ENCODE measurements around the gene TRPM2.

TRPM2 gene

DNA sequence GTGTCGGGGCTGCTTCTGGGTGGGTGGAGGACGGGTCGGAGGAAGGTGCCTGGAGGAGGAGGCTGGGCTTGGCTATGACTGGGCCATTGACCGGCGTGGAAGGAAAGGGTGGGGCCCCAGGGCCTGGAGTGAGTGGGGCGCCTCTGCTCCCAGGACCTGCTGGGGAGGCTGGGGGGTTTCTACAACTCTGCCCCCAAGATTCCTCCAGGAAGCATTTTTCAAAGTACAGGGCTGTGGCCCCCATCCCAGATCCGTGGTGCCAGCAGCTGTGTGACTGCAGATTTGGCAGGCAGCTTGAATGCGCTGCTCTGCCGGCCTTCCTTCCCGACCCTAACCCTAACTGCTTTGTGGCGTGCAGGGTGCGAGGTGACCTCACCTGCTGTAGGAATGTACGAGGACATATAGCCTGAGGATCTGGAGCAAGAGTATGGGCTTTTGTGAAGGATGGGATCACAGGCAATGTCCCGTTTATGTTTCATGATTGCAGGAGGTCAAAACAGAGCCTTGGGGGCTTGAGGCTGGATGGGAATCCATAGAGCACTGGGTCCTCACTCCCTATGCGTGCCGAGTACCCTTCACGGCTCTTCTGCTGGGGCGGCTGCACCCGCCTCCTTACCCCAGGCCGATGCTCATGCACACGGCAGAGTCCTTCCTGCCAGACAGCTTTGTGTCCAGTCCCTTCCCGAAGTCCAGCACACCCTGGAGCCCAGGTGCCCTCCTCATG, 24.7 kb downstream of the TRPM2 start:
- Histone ChIP-seq H3K4me3 (no peak overlapping the region), H3K27ac (no peak overlapping the region)
- TF ChIP-seq CTCF (IDR thresholded peaks at IDR 0.05) = no peak
- DNase-seq (ENCODE audit: low spot score) = peak; percentile 55

DNA sequence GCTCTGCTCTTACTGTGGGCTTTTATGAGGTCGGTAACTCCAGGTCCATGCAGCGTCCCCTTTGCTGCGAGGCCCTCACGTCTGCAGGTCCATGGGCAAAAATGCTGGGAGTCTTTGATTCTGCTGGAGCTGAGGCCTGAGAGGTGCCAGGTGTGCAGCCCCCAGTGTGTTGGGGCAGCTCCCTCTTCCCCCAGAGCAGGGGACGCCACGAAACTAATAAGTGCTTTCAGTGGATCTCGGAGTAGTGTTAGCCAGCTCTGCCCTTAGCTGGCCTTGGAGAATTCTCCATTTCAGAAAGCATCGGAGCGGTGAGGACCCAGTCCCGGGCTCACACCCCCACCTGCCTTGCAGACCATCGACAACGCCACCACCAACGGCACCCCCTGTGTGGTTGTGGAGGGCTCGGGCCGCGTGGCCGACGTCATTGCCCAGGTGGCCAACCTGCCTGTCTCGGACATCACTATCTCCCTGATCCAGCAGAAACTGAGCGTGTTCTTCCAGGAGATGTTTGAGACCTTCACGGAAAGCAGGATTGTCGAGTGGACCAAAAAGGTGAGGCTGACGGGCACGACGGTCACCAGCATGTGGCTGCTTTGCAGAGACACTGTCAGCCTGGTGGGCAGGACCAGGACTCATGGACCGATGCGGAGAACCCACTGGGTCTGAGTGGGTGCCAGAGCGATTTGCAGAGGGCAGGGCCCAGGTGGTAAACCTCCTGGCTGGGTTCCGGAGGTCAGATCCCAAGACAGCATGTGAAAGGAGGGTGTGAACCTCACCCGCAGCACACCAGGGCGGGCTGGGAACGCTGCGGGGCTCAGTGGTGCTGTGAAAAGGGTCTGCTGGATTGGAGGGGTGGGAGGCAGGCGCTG, 25.5 kb downstream of the TRPM2 start:
- DNase-seq (ENCODE audit: low spot score) = peak; percentile 65
- no peak for TF ChIP-seq CTCF (IDR thresholded peaks at IDR 0.05)
- H3K27ac ChIP-seq = no peak overlapping the region
- no peak overlapping the region for H3K4me3 ChIP-seq

- TF ChIP-seq CTCF (IDR thresholded peaks at IDR 0.05) = no peak
- Histone ChIP-seq H3K4me3 (no peak overlapping the region), H3K27ac (no peak overlapping the region)
- DNase-seq (ENCODE audit: low spot score) = no peak
These were observed 26.1 kb downstream of the TRPM2 start for GRCh38 chr21:44379515-44379848.

DNA sequence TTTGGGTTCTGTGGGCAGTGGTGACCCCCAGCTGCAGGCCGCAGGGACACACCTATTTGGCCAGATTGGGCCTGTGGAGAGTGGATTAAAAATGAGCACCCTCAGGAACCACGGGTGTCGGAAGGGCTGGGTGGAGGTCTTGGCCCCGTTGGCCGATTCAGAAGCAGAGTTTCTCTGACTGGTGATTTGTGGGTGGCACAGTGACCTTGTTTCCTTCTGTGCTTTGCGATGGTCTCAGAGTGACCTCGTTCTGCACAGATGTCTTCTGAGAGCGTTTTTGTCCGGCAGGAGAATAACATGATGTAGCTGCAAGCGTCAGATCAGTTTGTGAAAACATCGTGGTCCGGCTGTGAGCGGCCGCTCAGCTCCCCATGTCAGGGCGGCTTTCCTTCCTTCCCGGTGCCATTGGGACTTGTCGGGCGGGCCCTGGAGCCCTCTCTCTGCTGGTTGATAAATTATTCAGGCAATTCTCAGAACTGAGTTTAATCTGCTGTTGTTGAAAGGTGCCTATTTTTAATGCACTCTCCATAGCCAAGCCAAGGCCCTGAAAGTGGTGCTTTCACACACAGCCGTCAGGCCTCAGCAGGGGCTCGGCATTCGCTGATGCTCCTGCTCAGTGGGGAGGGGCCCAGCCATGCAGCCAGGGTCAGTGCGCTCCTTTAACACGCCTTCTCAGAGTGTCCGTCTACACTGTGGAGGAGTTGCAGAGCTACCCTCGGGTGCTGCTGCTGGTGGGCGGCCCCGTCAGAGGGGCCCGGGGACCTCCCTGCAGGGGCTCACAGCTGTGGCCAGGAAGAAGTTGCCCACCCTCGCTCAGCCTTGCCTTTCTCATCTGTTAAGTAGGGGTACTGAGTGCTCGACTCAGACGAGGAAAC, 26.8 kb downstream of the TRPM2 start:
- Histone ChIP-seq H3K4me3 (no peak overlapping the region), H3K27ac (no peak overlapping the region)
- no peak for TF ChIP-seq CTCF (IDR thresholded peaks at IDR 0.05)
- DNase-seq (ENCODE audit: low spot score) = peak; percentile 62

- no peak for TF ChIP-seq CTCF (IDR thresholded peaks at IDR 0.05)
- no peak overlapping the region for H3K4me3 ChIP-seq
- no peak overlapping the region for H3K27ac ChIP-seq
- DNase-seq (ENCODE audit: low spot score) = peak; percentile 33
These were observed 27.5 kb downstream of the TRPM2 start for GRCh38 chr21:44380876-44381275.

- no peak for DNase-seq (ENCODE audit: low spot score)
- no peak for TF ChIP-seq CTCF (IDR thresholded peaks at IDR 0.05)
- no peak overlapping the region for H3K4me3 ChIP-seq
- H3K27ac ChIP-seq = no peak overlapping the region
These were observed 28.5 kb downstream of the TRPM2 start for GRCh38 chr21:44381874-44382273.

Measured in coronary artery (tissue), 2 donors.